Karpas-422 (cell line): ENCODE results near the gene ANKRD44. TPM values are rescaled to one million over a fixed set of nuclear protein-coding genes. Genes with fewer than 3 reads are reported as not detected.

ENCODE experiments used
- DNase-seq: peaks from one replicate; pipeline ENCODE4 v3.0.0-alpha.2; 2015
- H2AFZ ChIP-seq: fragments of 200-600 bp; sonication (generic); 2 replicates; pipeline ENCODE4 v1.6.1; 2014; ENCODE audit warnings: antibody characterized with exemption, low read length, mixed read lengths
- H3K27ac ChIP-seq: fragments of 200-600 bp; sonication (generic); 2 replicates; pipeline ENCODE4 v1.5.1; 2014; ENCODE audit warnings: mild to moderate bottlenecking, low read length, moderate library complexity
- H3K27me3 ChIP-seq: fragments of 200-600 bp; sonication (generic); 2 replicates; pipeline ENCODE4 v1.6.1; 2014; ENCODE audit warnings: low read length, mixed read lengths
- H3K36me3 ChIP-seq: fragments of 200-600 bp; sonication (generic); 2 replicates; pipeline ENCODE4 v1.6.1; 2014; ENCODE audit warnings: low read length, mixed read lengths; ENCODE audit not compliant: insufficient read depth
- H3K4me1 ChIP-seq: fragments of 200-600 bp; sonication (generic); 2 replicates; pipeline ENCODE4 v1.6.1; 2014; ENCODE audit warnings: mild to moderate bottlenecking, low read length, mixed read lengths
- H3K4me2 ChIP-seq: fragments of 200-600 bp; sonication (generic); 2 replicates; pipeline ENCODE4 v1.6.1; 2014; ENCODE audit warnings: low read length, low read depth, mild to moderate bottlenecking; ENCODE audit not compliant: poor library complexity, severe bottlenecking
- H3K4me3 ChIP-seq: fragments of 200-600 bp; sonication (generic); 2 replicates; pipeline ENCODE4 v1.5.1; 2014; ENCODE audit warnings: mild to moderate bottlenecking, antibody characterized with exemption, low read length, mixed read lengths
- H3K79me2 ChIP-seq: fragments of 200-600 bp; sonication (generic); 2 replicates; pipeline ENCODE4 v1.6.1; 2014; ENCODE audit warnings: mild to moderate bottlenecking, low read length, mixed read lengths
- H3K9ac ChIP-seq: fragments of 200-600 bp; sonication (generic); 2 replicates; pipeline ENCODE4 v1.6.0; 2014; ENCODE audit warnings: low read length
- H3K9me2 ChIP-seq: fragments of 200-600 bp; sonication (generic), shearing (Covaris generic); replicated peaks from 2 replicates; pipeline ENCODE4 v1.6.0; 2014; ENCODE audit warnings: mild to moderate bottlenecking, low read length, moderate library complexity; ENCODE audit not compliant: insufficient read depth
- H3K9me3 ChIP-seq: fragments of 300-700, 200-600 bp; sonication (generic); 2 replicates; pipeline ENCODE4 v1.6.1; 2014; ENCODE audit warnings: low read length, mixed read lengths
- H4K20me1 ChIP-seq: fragments of 200-600 bp; sonication (generic); 2 replicates; pipeline ENCODE4 v1.6.1; 2014; ENCODE audit warnings: mild to moderate bottlenecking, antibody characterized with exemption, low read length, low read depth; ENCODE audit not compliant: insufficient read depth
- total RNA-seq: library from RNA; depleted of rRNA; stranded (reverse); fragments of >200 nt; shearing (Covaris generic); gene quantifications from 2 replicates; pipeline ENCODE4 v1.2.3, GENCODE V29; 2014; ENCODE audit warnings: low replicate concordance

The ANKRD44 gene
- total RNA-seq, 1 experiment from 2014 or later = 120 TPM

DNA sequence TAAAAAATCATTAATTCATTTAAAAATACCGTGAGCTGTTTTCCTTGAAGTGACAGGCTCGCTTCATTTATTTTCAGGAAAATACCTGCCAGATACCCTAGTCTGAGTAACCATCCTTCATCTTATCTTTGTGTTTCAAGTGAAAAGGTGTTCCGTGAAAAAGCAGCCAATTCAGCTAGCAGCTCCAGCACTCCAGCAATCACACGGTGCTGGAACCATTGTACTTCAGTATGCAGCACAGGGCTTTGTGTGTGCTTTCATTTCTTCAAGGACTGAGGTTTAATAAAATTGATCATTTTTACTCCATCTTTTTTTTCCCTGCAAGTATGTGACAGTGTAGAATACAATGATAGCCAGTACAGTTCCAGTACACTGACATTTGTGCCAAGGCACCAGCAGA lies 344.9 kb downstream of the ANKRD44 start:
- Histone ChIP-seq H3K4me1 (no peaks in the 10 kb centered on the region), H3K9me2 (no peaks in the 10 kb centered on the region), H3K36me3 (no peaks in the 10 kb centered on the region), H2AFZ (no peak overlapping the region), H3K9ac (no peak overlapping the region), H3K9me3 (no peaks in the 10 kb centered on the region), H3K27ac (no peak overlapping the region), H3K4me2 (no peak overlapping the region), H3K79me2 (no peaks in the 10 kb centered on the region), H3K4me3 (no peak overlapping the region), H4K20me1 (no peaks in the 10 kb centered on the region), H3K27me3 (no peaks in the 10 kb centered on the region)
- DNase-seq = no peak

GRCh38 chr2:196963961-196964360 lies 346.6 kb downstream of the ANKRD44 start:
- H3K9me2 ChIP-seq = no peaks in the 10 kb centered on the region
- no peaks in the 10 kb centered on the region for H3K27me3 ChIP-seq
- H3K9ac ChIP-seq = no peak overlapping the region
- no peaks in the 10 kb centered on the region for H3K36me3 ChIP-seq
- no peak overlapping the region for H3K4me2 ChIP-seq
- H3K9me3 ChIP-seq = no peaks in the 10 kb centered on the region
- no peaks in the 10 kb centered on the region for H3K79me2 ChIP-seq
- no peaks in the 10 kb centered on the region for H4K20me1 ChIP-seq
- H3K27ac ChIP-seq = no peak overlapping the region
- DNase-seq = no peak
- H3K4me1 ChIP-seq = no peaks in the 10 kb centered on the region
- H3K4me3 ChIP-seq = no peak overlapping the region
- H2AFZ ChIP-seq = no peak overlapping the region

DNA sequence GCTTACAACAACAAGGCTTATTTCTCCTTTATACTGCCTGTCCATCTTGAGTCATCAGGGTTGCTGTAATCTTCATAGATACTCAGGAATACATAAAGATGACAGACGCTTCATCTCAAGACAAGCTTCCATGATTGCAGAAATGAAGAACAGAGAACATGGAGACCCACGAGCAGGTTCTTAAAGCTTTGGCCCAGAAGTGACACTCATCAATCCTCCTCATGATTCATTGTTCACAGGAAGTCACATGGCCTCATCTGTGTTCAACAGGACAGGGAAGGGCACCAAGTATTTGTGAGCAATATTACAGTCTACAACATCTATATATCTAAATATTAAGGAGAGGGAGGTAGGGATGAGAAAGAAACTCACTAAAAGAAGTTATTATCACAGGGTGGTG lies 347.5 kb downstream of the ANKRD44 start:
- Histone ChIP-seq H3K4me2 (no peak overlapping the region), H3K9ac (no peak overlapping the region), H3K4me3 (no peak overlapping the region), H3K9me3 (no peaks in the 10 kb centered on the region), H3K9me2 (no peaks in the 10 kb centered on the region), H2AFZ (no peak overlapping the region), H3K27ac (no peak overlapping the region), H3K4me1 (no peaks in the 10 kb centered on the region), H3K27me3 (no peaks in the 10 kb centered on the region), H3K79me2 (no peaks in the 10 kb centered on the region), H3K36me3 (no peaks in the 10 kb centered on the region), H4K20me1 (no peaks in the 10 kb centered on the region)
- no peak for DNase-seq

- Histone ChIP-seq H4K20me1 (no peaks in the 10 kb centered on the region), H3K9me2 (no peaks in the 10 kb centered on the region), H3K36me3 (no peaks in the 10 kb centered on the region), H3K9ac (no peak overlapping the region), H3K4me2 (no peak overlapping the region), H3K27ac (no peak overlapping the region), H3K79me2 (no peaks in the 10 kb centered on the region), H2AFZ (no peak overlapping the region), H3K27me3 (no peaks in the 10 kb centered on the region), H3K4me3 (no peak overlapping the region), H3K9me3 (no peaks in the 10 kb centered on the region), H3K4me1 (no peaks in the 10 kb centered on the region)
- no peak for DNase-seq
Observed at GRCh38 chr2:196962325-196962724, 348.3 kb downstream of the ANKRD44 start.

- H3K36me3 ChIP-seq = no peaks in the 10 kb centered on the region
- DNase-seq = no peak
Observed at GRCh38 chr2:196961889-196962288, 348.7 kb downstream of the ANKRD44 start.

DNA sequence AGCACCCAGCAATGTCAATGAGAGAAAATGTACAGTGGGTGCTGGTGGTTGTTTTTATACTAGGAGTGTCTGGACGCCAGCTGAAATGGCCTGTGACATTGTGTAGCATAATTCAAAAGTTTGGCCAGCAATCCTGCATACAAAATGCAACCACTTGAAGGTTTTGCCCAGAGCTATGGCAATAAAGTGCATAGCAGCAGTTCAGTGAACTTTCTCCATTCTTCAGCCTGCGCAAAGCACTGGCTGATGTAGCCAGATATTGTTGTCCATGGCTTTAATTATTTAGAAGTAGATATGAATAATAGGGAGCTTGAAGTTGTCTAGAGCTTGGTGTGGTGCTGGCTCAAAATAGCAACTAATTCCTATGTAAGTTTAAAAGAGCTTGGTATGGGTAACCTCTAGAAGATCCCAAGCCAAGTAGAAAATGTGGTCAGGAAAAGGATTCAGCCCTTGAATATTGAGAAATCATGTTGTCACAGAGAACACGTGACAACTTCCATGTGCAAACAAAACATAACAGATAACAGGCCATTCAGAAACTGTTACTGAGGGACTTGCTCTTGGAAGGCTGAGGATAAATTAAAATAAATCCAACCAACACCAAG lies 350.7 kb downstream of the ANKRD44 start:
- H3K4me2 ChIP-seq = no peak overlapping the region
- no peaks in the 10 kb centered on the region for H3K9me2 ChIP-seq
- no peak overlapping the region for H3K4me3 ChIP-seq
- H2AFZ ChIP-seq = no peak overlapping the region
- no peak overlapping the region for H3K9ac ChIP-seq
- H4K20me1 ChIP-seq = no peaks in the 10 kb centered on the region
- H3K4me1 ChIP-seq = no peaks in the 10 kb centered on the region
- H3K79me2 ChIP-seq = no peaks in the 10 kb centered on the region
- H3K9me3 ChIP-seq = no peaks in the 10 kb centered on the region
- H3K27me3 ChIP-seq = no peaks in the 10 kb centered on the region
- H3K36me3 ChIP-seq = no peaks in the 10 kb centered on the region
- no peak overlapping the region for H3K27ac ChIP-seq
- DNase-seq = no peak

More at GRCh38 chr2:196961889-196962288, 348.7 kb downstream of the ANKRD44 start:
- H4K20me1 ChIP-seq = no peaks in the 10 kb centered on the region
- no peaks in the 10 kb centered on the region for H3K9me3 ChIP-seq
- no peaks in the 10 kb centered on the region for H3K27me3 ChIP-seq
- no peak overlapping the region for H3K4me2 ChIP-seq
- H2AFZ ChIP-seq = no peak overlapping the region
- H3K4me1 ChIP-seq = no peaks in the 10 kb centered on the region
- H3K9me2 ChIP-seq = no peaks in the 10 kb centered on the region
- no peak overlapping the region for H3K27ac ChIP-seq
- H3K9ac ChIP-seq = no peak overlapping the region
- H3K4me3 ChIP-seq = no peak overlapping the region
- H3K79me2 ChIP-seq = no peaks in the 10 kb centered on the region

DNA sequence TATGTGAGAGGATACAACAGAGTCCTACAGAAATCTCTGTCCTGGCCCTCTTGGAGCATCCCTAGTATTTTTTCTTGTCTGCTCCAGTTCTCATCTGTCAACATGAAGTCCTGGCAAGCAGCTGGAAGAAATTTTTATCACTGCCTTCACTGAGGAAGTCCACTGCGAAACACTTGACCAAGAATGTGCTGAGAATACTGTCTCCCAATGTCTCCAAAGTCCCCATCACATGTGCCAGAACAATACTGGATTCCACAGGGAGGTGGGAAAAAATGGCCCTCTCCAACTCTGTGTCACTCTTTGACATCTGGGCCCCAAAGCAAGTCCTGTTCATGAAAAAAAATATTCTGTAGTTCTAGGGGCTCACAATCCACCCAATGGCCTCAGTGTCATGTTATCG lies 351.3 kb downstream of the ANKRD44 start:
- Histone ChIP-seq H3K36me3 (no peaks in the 10 kb centered on the region), H3K9ac (no peak overlapping the region), H3K4me2 (no peak overlapping the region), H3K9me3 (no peaks in the 10 kb centered on the region), H4K20me1 (no peaks in the 10 kb centered on the region), H3K79me2 (no peaks in the 10 kb centered on the region), H3K4me3 (no peak overlapping the region), H3K9me2 (no peaks in the 10 kb centered on the region), H3K27ac (no peak overlapping the region), H3K27me3 (no peaks in the 10 kb centered on the region), H3K4me1 (no peaks in the 10 kb centered on the region), H2AFZ (no peak overlapping the region)
- DNase-seq = no peak

DNA sequence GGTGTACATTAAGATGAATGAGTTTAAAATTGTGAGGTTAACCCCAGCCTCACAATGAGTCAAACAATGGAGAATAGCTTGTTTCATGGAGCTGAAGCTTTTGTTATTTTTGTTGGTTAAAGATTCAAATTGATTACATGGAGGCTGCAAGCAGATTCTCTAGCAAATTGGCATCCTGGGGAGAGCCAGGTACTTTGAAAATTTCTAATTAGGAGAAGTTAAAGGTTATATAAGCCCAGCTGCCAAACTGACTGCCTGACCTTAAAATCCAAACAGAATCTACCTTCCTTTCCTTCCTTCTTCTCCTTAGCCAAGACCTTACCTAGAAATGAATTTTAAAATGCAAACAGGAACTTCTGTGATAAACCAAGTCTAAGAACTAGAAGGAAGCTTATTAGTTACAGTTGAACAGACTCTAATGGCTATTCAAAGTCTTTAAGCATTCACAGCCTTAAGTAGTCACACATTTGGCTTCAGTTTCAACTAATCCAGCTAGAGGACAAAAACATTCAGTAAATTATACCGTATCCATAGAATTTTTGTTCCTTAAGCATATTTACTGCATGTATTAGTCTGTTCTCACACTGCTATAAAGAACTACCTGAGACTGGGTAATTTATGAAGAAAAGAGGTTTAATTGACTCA lies 352.6 kb downstream of the ANKRD44 start:
- Histone ChIP-seq H3K4me3 (no peak overlapping the region), H3K9me3 (no peaks in the 10 kb centered on the region), H3K36me3 (no peaks in the 10 kb centered on the region), H3K9ac (no peak overlapping the region), H3K9me2 (no peaks in the 10 kb centered on the region), H2AFZ (no peak overlapping the region; the same call in 1 of the 2 replicates), H3K4me2 (no peak overlapping the region), H3K79me2 (no peaks in the 10 kb centered on the region), H4K20me1 (no peaks in the 10 kb centered on the region), H3K27ac (no peak overlapping the region), H3K4me1 (no peaks in the 10 kb centered on the region), H3K27me3 (no peaks in the 10 kb centered on the region)
- DNase-seq = no peak
